HG02852 (cell line): ENCODE results near the gene CTNNA2.

ENCODE experiments used
- ATAC-seq: cut with Tn5 transposase; IDR thresholded peaks from one replicate; pipeline ENCODE4 v1.9.1; 2021; ENCODE audit warnings: mild to moderate bottlenecking, moderate library complexity; ENCODE audit not compliant: unreplicated experiment

Gene CTNNA2

DNA sequence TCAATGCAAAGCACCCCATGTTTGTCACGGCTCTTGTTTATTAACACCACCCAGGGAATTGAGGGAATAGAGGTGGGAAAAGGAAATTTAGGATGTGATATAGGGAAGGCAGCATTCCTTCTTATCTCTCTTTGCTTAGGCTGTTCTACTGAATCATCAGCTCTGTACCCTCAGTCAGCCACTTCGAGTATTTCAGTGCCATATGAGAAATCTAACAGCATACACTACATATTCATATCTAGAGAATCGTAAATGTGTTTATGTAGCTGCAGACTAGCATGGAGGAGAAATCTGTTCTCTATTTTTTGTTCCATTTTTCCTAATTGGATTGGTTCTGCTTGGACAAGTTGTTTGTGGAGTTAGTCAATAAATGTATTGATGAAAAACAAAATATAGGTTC is 187.8 kb downstream of the CTNNA2 start:
- no peak for ATAC-seq

DNA sequence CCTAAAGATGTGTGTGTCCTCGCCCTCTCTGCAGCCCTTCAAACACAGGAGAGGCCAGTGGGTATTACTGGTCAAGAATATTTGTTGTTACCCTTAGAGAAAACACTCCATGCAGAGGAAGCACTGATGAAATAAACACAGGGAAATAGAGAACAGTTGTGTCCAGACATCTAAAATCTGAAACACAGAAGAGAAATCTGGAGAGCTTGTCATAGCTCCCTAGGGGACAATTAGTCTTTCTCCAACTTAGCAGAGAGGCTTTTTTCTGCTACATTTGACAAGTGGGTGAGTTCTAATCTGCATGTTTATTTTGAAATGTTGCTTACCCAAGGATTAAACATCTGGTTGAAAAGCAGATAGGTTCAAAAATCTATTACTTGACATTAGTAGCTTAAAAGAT is 190.1 kb downstream of the CTNNA2 start:
- no peak for ATAC-seq

DNA sequence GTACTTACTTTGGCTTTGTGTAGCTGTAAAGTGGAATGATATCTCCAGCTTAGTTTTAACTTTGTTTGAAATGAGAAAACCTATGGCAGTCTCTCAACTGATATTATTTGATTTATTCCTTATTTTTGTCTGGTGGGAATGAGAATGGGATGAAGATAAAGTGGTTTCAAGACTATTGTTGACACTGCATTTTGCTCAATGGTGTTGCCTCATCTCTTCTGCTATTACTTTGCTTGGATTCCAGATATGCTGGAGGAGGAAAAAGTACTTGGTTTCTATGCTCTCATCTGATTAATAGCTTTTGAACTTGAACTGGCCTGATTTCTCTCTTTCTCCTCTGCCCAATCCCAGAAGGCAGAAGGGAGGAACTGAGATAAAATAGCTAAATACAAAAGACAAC is 198.2 kb downstream of the CTNNA2 start:
- ATAC-seq: no peak

DNA sequence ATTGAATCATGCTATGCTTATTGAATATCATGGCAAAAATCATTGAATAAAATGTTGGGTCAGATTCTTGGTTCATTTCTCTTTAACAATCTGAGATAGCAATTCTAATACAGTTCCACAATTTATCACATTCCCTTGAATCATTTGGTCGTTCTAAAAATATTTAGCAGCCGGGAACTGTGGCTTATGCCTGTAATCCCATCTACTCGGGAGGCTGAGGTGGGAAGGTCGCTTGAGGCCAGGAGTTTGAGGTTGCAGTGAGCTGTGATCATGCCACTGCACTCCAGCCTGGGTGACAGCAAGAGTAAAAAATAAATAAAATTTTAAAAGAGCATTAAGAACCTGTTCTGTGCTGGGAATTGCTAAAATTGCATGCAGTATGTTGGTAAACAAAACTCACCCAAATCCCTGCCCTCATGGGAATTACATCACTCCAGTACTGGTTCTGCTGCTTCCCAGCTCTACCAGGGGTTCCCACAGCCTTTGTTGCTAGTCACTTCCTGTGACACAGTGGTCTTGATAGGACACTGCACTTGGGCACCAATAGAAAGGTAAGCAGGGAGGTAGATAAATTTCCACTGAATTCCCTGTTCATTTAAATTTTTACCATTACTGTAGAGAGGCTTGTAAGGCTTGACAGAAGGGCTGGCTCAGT is 200.4 kb downstream of the CTNNA2 start:
- no peak for ATAC-seq

DNA sequence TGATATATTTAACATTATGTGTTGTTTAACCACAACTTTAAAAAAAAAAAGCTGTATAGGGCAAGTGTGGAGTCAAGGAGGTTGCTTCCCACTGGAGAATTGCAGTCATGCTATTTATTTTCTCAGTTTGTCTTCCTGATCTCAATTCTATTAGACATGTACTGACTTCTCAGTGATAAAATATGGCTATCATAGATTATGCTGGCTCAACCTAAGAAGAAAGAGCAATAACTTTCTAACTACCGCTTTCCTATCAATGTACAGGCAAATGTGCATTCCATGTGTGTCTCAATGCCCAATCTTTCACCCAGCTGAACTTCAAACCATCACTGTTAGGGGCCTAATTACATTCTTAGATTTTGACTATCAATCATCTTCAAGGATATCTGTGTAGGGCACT is 201.4 kb downstream of the CTNNA2 start:
- no peak for ATAC-seq

DNA sequence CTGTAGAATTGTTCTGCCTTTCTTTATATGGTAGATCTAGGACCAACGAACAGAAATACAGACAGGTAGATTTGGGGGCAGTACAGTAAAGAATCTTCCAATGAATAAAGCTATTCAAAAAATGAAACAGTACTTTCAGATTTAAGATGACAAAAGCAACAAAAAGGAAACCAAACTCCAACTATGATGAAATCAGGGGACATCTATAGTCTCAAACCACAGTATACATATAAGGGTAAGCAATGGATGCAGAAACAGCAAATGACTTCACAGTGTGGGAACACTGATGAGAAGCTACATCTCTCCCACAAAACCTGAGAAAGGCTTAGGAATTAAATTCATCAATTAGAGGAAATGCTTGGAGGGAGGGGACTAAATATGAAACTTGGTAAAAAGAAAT is 202.5 kb downstream of the CTNNA2 start:
- no peak for ATAC-seq

DNA sequence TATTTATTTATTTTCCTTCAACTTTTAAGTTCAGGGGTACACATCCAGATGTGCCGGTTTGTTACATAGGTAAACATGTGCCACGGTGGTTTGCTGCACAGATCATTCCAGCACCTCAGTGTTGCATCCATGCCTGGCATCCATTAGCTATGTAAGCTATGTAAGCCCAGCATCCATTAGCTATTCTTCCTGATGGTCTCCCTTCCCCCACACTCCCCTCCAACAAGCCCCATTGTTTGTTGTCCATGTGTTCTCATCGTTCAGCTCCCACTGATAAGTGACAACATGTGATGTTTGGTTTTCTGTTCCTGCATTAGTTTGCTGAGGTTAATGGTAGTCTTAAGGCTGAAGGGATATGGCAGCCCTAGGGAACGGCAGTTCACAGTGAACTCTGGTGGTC is 203.4 kb downstream of the CTNNA2 start:
- ATAC-seq: no peak

DNA sequence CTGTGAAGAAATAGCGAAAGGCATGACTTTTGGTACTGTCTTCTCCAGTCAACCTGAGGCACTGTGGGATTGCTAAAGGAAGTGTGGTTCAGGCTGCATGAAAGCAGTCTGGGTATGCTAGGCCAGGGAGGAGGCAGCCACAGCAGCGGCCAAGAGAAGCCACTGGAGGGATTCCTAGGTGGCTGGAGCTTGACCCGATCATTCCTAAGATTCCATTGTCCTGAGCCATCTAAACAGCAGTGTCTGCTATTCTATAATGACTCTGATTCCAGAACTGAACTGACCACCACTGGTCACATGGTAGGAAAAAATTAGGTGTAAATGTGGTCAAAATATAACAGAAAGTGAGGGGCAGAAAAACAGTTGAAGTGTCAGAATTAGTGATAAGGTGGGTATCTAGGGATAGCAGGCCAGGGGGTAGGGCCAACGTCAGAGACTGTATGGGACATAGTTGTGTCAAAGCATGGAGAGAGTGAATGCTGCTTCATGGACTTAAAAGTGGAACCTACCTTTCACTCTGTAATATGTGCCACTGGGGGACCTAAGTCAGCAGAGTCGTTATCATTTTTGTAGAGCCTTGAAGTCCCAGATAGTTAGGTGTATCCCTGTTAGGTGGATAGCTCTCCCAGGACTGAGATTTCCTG is 204.6 kb downstream of the CTNNA2 start:
- ATAC-seq: no peak

DNA sequence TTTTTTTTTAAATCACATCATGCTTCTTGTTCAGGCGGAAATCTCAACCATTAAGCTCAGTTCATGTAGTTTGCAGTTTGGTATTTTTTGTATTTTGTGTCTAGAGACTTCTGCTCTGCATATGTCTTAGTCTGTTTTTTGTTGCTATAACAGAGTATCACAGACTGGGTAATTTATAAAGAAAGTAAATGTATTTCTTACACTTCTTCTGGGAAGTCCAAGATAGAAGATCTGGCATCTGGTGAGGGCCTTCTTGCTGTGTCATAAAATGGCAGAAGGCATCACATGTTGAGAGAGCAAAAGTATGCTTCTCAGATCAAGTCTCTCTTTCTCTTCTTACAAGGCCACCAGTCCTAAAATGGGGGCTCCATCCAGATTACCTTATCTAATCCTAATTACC is 208.2 kb downstream of the CTNNA2 start:
- no peak for ATAC-seq

DNA sequence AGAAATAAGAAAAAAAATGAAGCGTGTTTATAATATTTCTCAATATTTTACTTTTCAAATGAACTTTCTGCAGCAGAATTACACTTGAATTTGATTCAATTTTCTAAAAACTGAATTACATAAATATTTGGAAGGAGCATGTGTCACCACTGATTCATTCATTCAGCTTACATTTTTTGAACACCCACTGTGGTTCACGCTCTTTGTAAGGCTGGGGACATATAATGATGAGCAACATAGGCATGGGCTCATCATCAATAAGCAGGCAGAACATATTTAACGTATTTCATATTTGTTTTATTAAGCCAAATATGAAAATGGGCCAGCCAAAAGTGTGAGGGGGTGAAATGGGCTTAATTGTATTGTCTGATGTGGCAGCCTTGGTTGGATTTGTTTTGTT is 209.1 kb downstream of the CTNNA2 start:
- ATAC-seq: no peak

DNA sequence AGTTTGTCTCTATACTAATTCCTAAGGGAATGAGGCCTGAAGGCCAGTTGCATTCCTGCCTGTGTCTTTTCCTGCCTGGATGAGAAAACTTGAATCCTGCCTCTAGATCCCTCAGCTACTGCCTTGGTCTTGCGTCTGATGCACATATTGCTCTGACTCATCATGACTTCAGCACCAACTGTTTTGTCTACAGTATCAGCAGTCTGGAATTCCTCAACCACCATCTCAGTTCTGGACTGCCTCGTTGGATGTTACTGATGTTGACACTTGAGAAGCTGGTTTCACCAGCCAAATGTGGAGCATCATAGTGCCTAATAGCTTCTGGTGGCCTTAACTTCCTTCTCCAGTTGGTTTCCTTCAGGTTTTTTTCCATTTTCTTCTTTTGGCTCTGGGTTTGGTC is 211.0 kb downstream of the CTNNA2 start:
- ATAC-seq: no peak

DNA sequence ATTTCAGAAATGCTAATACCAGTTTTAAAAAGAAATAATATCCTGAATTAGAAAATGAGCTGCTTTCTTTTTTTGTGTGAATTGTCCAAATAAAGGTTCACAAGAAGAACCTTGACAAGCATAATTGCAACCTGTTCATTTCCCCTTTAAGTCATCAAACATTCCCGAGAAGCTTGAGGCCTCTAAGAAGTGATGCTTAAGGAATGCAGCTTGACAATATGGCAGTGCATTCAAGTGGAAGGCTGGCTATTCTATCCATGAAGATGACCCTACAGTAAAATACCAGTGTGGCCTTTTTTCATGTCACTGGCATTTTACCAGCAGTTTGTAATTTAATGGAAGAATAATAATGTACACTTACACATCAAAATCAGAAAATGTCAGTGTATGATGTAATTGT is 216.7 kb downstream of the CTNNA2 start:
- ATAC-seq: no peak

DNA sequence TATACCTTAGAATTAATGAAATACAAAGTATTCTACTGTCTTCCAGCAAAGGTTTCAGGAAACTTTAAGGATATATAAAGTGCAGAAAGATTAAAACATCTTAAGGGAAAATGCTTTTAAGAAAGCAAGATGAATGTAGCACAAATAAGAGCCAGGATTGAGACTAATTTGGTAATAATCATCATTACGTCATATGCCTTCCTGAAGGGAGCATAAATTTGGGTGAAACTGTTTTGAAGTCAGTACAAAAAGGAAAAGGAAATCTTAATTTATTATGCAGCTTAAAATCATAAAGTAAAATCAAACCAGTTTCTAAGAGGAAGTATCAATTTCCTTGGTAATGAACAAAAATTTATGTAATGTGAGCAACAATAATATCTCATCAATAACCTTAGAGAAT is 221.7 kb downstream of the CTNNA2 start:
- no peak for ATAC-seq

DNA sequence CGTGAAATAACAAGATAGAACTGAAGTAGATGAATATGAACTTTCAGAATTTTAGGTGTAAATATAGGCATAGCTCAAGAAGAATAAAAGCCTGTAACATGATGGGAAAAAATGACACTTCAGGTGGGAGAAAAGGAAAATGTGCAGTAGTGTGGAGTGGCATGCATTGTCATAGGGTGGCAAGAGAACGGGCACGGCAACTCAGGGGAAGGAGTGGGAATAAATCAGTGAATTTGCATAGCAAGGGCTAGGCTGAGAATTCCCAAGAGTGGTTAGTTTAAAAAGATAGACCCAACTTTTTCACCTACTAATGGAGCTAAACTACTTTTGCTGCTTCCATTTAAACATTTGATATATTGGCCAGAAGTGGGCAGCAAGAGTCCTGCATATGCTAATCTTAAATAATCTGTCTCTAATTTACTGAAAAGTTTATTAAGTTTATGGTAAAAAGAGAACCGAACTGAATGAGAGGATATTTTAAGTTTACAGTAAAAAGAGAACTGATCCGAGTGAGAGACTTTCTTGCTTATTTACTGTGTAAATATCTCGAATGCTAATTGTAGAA is 228.1 kb downstream of the CTNNA2 start:
- ATAC-seq: no peak

DNA sequence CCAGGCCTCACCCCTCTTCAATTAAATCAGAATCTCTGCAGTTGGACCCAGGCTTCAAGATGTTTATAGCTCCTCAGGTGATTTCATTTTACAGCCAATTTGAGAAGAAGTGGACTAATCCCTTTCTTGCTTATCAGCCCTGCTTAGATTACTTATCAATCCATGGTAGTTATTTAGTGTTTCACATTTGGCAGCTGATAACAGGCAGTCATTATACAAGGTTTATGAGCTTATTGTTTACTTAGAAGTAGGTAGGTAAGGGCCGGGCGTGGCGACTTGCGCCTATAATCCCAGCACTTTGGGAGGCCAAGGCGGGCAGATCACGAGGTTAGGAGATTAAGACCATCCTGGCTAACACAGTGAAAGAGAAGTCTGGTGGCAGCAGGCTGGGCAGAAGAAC is 237.5 kb downstream of the CTNNA2 start:
- ATAC-seq: no peak

DNA sequence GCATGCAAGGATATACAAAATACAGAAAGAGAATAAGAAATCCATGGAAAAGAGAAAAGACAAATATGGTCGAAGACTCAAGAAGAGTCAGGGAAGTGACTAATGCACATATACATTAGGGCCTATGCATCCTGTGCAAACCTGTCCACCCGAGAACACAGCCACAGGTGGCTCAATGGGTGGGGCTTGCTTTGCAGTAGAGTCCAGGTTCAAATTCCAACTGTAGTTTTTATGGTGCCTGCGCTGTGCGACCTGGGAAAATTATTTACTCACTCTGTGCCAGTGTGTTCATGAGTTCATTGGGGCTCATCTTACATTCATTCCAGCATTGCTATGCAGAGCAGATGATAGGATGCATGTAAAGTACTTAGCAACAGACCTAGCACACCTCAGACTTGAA is 244.7 kb downstream of the CTNNA2 start:
- no peak for ATAC-seq

DNA sequence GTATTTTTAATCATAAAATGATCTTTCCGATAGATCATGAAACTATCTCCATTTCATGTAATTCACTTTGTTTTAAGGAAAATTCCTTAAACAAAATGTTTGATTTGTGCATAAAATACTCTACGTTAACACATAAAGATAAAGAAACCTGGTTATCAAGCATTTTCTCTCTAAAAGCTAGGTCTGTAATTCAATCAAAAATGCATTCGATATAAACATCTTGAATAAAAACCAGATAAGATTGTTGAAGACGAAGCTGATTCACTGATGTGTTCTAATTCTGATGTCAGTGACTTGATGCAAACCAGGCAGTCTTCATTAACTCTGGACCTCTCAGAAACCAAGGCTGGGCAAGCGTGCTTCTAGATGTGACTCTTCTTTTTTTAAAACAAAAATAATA is 245.2 kb downstream of the CTNNA2 start:
- no peak for ATAC-seq

DNA sequence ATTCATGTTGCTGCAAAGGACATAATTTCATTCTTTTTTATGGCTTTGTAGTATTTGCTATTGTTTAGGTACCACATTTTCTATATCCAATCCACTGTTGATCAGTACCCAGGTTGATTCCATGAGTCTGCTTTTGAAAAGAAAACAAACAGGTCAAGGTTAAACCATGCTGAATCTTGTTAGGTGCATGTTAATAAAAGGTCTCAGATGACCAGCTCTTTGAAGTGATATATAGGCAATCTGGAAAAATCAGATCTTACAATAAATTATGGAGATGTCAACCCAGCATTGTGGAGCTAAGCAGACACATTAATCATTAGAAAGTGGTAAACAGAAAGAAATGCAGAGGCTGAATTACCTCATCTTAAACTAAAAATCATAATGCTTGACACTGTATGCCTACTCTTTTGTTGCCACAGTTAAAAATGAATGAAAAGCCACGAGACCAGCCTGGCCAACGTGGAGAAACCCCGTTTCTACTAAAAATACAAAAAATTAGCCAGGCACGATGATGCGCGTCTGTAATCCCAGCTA is 246.0 kb downstream of the CTNNA2 start:
- no peak for ATAC-seq

DNA sequence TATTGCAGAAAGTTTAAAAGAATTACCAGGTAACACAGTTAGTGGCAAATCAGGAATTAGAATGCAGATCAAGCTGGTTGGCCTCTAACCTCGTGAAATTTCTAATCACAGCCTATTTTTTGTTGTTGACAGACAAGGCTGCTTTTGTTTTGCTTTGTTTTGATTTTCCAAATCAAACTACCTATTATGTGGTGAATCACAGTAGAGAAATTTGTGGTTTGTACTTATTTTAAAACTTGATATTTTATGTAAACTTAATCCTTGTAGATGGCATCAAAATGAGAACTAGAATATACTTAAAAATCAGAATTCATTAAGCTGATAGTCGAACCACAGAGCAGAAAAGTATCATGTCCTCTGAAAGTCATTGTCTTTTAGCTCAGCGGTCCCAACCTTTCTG is 258.1 kb downstream of the CTNNA2 start:
- no peak for ATAC-seq

DNA sequence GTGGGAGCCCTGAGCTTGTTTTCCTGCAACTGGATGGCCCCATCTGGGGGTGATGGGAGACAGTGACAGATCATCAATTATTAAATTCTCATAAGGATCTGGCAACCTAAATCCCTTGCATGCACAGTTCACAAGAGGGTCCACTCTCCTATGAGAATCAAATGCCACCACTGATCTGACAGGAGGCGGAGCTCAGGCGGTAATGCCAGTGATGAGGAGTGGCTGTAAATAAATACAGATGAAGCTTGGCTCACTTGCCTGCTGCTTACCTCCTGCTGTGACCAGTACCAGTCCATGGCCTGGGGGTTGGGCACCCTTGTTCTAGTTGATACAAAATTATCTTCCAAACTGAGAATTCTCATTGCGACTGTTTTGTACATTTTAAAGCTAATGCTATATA is 258.6 kb downstream of the CTNNA2 start:
- ATAC-seq: no peak

DNA sequence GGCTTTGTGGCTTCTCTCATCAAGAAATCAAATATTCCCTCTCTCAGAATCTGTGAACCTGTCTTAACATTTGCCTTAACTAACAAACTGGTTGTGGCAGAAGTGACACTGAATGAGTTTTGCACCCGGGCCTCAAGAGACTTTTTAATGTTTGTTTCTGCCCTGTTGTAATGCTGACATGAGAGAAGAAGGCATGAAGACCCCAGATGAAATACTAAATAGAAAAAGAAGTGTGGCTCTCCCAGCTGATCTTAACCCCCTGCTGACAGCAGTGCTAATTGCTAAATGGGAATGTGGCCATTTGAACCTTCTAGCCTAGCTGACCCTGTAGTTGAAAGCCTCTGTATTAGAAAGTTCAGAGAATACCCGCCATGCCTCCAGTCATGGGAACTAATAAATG is 261.2 kb downstream of the CTNNA2 start:
- ATAC-seq: no peak

DNA sequence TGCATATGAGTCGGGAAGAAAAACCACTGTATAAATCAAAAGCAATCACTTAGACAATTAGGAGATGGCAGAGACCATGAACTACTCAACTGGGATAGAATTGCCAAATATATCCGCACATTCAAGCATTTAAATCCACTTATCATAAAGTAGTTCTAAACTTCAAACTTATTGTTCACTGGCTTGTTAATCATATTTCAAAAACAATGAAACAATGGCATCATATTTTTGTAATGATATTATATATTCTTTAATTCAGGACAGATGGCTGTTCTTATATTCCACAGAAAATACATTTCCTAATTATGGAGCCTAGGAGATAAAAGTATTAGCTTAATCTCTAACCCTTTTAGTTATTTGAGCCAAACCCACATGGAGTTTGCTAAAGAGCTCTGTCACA is 263.6 kb downstream of the CTNNA2 start:
- ATAC-seq: no peak

DNA sequence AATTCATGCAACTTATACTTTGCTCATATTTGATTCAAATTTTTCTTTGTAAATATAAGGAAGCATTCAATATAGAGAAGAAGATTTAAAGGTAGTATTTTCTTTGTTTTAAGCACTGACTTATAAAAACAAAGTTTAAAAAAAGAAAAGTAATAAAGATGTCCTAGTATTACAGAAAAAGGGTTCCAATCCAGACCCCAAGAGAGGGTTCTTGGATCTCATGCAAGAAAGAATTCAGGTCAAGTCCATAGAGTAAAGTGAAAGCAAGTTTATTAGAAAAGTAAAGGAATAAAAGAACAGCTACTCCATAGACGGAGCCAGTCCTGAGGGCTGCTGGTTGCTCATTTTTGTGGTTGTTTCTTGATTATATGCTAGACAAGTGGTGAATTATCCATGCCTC is 267.9 kb downstream of the CTNNA2 start:
- no peak for ATAC-seq
